HG02763 (cell line): ENCODE results near the gene MAP4K5.

Experiments used
- ATAC-seq: cut with Tn5 transposase; IDR thresholded peaks from one replicate; pipeline ENCODE4 v1.9.1; 2021; ENCODE audit warnings: mild to moderate bottlenecking, moderate library complexity; ENCODE audit not compliant: unreplicated experiment

Gene MAP4K5

DNA sequence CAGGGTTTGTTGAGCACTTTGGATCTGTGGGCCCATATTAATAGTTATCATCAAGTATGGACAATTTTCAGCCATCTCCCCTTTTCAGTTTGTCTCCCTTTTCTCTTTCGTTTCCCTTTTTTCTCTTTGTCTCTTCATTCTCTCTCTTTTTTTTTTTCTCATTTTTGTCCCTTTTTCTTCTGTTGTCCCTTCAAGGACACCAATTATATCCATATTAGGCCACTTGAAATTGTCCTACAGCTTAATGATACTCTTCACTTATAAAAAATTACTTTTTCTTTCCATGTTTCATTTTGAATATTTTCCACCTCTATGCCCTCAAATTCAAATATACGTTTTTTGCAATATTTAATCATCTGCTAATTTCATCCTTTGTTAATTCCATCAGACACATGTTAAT lies 53.3 kb downstream of the MAP4K5 start:
- ATAC-seq = no peak

DNA sequence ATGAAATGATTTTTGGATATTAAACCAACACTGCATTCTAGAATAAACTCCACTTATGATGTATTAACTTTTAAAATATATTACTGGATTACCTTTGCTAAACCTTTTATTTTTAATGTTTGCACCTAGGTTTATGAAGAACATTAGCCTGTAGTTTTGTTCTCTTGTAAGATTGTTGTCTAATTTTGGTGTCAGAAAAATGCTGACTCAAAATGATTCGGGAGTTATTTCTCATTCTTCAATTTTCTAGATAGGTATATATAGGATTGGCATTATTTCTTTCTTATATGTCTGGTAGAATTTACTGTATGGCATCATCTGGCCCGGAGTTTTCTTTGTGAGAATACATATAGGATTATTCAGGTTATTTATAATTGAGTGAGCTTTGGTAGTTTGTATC lies 54.6 kb downstream of the MAP4K5 start:
- no peak for ATAC-seq

DNA sequence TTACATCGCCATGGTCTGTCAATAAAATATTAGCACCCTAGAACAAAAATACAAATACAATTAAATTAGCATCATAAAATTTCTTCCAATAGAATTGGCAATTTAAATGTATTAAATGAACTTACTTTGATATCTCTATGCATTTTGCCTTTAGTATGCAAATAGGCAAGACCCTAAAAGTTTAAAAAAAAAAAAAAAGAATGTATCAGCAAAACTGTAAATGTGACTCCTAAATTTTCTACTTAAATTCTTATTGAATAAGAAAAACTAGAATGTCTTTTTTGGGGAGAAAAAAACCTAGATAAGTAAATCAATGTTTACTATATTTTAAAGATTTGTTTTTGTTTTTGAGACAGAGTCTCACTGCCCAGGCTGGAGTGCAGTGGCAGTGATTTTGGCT lies 56.2 kb downstream of the MAP4K5 start:
- no peak for ATAC-seq

DNA sequence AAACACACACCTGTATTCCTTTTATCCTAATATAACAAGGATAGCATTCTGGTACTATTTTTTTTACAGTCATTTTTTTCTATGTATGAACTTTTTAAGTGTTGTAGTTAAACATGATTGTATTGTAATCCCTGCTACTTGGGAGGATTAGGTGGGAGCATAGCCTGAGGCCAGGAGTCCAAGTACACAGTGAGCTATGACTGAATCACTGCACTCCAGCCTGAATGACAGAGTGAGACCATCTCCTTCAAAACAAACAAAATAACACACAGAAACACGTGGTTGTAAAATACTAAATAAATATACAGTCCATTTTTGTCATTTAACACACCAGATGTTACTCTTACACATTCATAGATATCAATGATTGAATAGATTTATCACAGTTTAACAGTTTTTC lies 56.9 kb downstream of the MAP4K5 start:
- ATAC-seq = no peak

DNA sequence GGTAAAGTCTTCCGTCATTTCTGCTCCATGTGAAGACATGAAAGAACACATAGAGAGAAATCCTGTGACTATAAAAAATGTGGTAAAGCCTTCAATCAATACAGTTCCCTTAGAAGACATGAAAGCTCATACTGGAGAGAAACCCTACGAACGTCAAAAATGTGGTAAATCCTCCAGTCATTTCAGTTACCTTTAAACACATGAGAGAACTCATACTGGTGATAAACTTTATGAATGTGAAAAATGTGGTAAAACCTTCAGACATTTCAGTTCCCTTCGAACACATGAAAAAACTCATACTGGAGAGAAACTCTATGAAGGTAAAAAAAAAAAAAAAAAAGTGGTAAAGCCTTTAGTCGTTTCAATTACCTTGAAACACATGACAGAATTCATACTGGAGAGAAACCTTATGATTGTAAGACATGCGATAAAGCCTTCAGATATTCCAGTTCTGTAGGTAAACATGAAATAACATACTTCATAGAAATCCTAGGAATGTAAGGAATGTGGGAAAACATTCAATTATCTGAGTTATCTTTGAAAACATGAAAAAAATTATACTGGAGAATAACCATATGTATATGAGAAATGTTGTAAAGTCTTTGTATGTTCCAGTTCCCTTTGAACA lies 60.4 kb downstream of the MAP4K5 start:
- no peak for ATAC-seq

GRCh38 chr14:50469982-50470381 lies 62.4 kb downstream of the MAP4K5 start:
- ATAC-seq = no peak

DNA sequence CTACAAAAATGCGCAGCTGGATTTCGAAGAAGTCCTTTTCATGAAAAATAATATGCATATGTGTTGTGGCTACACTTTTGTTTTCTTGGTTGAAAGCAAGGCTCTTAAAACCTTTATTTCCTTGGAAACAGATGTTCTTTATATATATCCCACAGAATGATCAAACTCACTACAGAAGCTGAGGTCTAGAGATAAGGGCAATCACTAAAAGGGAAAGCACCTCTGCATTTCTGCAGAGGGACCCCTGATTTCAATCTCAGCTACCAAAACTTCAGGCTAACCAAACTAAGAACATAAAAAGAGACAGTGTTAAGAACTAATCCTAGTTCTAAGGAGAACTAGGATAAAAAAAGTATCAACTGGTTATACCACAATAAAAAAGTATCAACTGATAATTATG lies 70.3 kb downstream of the MAP4K5 start:
- no peak for ATAC-seq

DNA sequence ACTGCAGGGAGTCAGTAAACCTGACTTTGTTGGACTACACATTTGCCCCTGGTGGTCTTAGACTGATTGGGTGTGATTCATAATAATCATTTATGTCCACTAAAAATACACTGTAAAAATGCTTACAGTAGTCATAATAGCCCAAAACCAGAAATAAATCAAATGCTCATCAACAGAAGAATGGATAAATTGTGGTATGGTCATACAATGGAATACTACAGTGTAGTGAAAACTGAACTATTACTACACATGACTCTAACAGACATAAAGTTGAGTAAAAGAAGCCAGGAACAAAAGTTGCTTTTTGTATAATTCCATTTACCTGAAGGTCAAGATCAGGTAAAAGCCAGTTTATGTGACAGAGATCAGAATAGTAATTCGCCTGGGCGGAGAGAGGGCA lies 78.5 kb downstream of the MAP4K5 start:
- no peak for ATAC-seq

GRCh38 chr14:50452979-50453705 lies 79.2 kb downstream of the MAP4K5 start:
- no peak for ATAC-seq

DNA sequence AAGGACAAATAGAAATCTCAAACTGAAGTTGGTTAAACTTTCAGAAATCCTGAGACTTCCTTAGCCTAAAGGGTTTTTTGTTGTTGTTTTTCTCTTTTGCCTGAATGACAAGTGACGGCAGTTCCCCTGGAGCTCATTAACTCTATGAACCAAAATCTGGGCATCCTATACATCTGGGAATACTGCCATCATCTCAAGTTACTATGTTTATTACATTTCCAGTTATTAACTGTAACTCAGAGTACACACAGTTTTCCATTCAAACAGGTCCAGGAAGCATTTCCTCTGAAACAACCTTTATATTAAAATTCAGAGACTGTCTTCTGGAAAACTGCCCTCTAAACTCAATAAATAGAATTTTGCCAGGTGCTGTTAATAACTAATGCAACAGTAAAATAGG lies 80.1 kb downstream of the MAP4K5 start:
- ATAC-seq = no peak

- no peak for ATAC-seq
Measured at GRCh38 chr14:50451854-50452253, 80.5 kb downstream of the MAP4K5 start.

DNA sequence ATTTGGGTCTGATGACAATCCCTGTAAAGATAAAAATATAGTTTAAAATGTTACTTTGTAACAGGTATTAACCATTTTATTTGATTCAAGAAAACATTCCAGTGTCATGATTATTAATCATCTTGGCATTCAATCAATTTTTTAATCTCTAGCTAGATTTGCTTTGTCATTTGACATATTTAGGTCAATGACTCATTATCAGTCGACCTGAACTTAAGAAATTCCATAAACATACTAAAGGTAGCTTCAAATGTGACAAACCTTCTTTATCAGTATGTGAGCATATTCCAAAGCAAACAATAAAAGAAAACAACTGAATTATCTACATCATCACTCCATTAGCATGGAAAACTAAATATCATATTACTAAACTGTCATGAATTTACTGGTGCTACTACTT lies 84.9 kb downstream of the MAP4K5 start:
- ATAC-seq = no peak

GRCh38 chr14:50434528-50434927 lies 97.8 kb downstream of the MAP4K5 start:
- no peak for ATAC-seq

DNA sequence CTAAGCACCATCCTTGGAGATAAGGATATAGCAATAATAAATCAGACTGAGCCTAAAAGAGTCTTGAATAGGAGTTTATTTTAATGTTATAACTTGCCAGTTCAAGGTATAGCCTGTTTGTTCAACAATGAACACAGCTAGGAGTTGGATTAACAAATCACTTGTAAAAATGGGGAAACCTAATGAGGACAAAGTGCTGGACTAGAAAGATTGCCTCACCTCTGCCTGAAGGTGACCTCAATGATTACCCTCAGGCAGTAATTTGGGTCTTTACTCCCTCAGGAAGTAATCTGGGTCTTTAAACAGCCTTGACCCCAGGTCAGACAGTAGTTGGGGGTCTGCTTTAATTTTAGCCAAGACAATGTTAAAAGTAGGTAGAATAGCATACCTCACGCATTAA lies 100.2 kb downstream of the MAP4K5 start:
- no peak for ATAC-seq

DNA sequence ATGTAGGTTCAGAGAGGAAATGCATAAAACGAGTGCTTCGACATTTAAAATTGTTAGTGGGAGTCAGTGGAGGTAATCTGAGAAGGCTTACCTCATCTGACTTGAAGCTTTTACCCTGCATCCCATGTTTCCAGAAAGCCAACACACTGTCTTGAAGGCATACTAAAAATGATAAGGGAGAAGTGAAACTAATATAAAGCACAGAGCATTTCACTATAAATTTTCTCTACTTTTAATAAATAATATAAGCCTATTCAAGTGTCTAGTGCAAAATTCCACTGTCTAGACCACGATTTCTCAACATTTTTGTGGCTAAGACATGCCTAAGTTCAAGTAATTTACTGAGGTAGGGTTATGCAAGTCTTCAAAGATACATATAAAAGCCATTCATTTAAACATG lies 106.6 kb downstream of the MAP4K5 start:
- no peak for ATAC-seq

- no peak for ATAC-seq
Measured at GRCh38 chr14:50425105-50425504, 107.3 kb downstream of the MAP4K5 start.

- ATAC-seq = no peak
Measured at GRCh38 chr14:50423529-50423928, 108.8 kb downstream of the MAP4K5 start.

DNA sequence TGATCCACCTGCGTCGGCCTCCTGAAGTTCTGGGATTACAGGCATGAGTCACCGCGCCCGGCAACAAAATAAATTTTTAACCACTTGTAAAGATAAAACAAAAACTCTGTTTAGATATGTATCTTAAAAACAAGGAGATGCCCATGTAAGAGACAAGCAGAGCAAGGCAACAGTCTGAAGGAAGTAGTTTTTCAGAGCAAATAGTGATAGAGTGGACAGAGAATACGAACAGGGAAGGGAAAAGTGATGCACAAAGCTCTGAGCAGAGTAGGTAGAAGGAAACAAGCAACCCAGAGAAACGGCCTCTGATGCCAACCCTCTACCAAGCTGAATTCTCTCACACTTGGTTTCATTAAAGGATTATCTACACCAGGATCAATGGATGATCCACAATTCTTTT lies 110.9 kb downstream of the MAP4K5 start:
- ATAC-seq = no peak

- ATAC-seq = no peak
Measured at GRCh38 chr14:50417853-50418252, 114.5 kb downstream of the MAP4K5 start.

- ATAC-seq = no peak
Measured at GRCh38 chr14:50410921-50411320, 121.4 kb downstream of the MAP4K5 start.

DNA sequence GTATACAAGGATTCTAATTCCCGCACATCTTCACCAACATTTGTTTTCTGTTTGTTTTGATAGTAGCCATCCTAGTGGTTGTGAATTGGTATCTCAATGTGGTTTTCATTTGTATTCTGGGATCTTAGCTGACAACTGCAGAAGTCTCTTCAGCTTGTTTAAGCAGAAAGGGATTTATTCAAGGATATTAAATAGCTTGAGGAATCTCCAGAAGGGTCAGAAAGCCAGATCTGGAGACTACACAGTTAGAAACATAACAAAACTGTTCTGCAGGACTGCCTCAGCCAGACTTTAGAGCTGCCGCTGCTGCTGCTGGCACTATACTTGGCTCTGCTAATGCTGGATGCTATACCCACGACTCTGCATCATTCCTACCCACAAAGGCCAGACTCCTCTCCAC lies 122.3 kb downstream of the MAP4K5 start:
- no peak for ATAC-seq

DNA sequence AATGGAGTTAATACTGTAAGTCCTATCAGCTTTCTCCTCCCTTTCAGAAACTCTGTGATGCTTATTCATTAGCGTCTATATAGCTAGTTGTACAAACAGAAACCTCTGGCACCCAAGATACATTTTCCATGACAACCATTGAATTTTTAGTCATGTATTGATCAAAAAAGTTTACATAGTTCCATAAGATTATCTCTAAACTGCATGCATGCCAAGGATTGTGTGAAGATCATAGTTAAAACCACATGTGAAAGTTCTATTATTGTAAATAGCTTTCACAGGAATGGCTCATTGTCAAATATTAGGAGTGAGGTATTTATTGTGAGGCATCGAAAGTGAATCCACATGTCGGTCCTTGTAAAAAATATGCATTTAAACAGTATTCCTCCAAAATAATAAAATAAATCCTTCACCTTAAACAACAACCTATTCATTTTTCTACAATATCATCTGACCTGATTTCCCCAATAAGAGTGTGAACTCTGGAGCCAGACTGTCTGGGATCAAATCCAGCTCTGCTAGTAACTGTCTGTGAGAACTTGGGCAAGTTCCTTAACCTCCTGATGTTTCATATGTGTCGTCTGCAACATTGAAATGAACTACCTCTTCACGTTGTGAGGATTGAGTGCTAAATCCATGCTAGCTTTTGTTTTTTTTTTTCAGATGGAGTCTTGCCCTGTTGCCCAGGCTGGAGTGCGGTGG lies 125.1 kb downstream of the MAP4K5 start:
- ATAC-seq = no peak
